T-helper 1 cell treated with Interleukin-12 subunit alpha and Interleukin-12 subunit beta and Interleukin-4 antibody, amounts not matched to agents 30 μg/mL and 1 μg/mL, for 36 hours (primary cell): ENCODE data around the gene SERP1.

Experiments
- H3K27ac Mint-ChIP-seq: one replicate; pipeline ENCODE4 v1.8.0; 2021; ENCODE audit warnings: mild to moderate bottlenecking, mixed read lengths
- H3K27me3 Mint-ChIP-seq: one replicate; pipeline ENCODE4 v1.8.0; 2021; ENCODE audit warnings: low read depth, mixed read lengths
- H3K36me3 Mint-ChIP-seq: one replicate; pipeline ENCODE4 v1.8.0; 2021; ENCODE audit warnings: low read depth, mixed read lengths
- H3K4me1 Mint-ChIP-seq: one replicate; pipeline ENCODE4 v1.8.0; 2021; ENCODE audit warnings: low read depth, mixed read lengths
- H3K4me3 Mint-ChIP-seq: one replicate; pipeline ENCODE4 v1.8.0; 2021; ENCODE audit warnings: mild to moderate bottlenecking, moderate library complexity, mixed read lengths
- H3K9me3 Mint-ChIP-seq: one replicate; pipeline ENCODE4 v1.8.0; 2021; ENCODE audit warnings: mixed read lengths

SERP1 gene

DNA sequence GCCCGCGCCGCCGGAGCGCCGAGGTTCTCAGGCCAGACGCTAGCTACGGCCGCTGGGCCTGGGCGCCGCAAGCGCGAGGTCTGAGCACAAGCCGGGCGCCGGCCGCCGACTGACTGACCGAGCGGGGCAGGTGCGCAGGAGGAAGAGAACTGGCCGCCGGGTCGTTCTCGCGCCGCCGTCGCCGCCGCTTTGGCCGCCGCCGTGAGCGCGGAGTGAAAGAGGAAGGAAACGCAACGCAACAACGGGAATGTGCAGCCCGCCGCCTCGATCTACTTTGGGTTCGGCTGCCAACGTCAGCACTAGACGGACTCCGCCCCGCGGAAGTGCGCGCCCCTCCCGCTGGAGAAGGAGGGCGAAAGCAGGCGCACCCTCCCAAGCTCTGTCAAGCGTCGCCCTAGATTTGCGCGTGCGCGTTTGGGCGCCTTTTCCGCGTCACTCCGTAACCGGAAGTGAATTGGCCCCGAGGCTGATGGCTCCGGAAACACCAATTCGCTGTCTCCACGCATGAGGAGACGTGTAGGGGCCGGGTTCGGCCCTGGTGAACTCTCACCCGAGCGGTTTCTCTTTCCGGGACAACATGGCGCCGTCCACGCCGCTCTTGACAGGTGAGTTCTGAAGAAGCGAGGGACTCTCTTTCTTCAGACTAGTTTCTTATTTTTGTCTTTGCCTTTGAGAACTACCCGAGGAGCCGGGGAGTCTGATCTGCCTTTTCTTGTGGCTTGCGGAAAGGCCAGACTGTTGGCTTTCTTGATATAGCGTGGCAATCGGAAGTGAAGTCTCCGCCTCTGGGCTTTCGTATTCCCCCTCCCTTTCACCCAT, at the start of gene SERP1, which contains the start of gene EIF2A:
TSS of gene SERP1 (minus strand) at position 271 of the 819 bp plus-strand sequence. CDS start 361 bp downstream, outside the sequence.
TSS of gene EIF2A (plus strand) at position 562 of the 819 bp plus-strand sequence. CDS start at position 578, 16 bp downstream.
- Mint-ChIP-seq H3K27ac (peak within 1 kb of the TSS; percentile 96), H3K4me1 (peaks cover 49% of the 10 kb centered on the region), H3K27me3 (no peaks in the 10 kb centered on the region), H3K4me3 (peak within 1 kb of the TSS; percentile 91), H3K9me3 (no peaks in the 10 kb centered on the region), H3K36me3 (peaks cover 35% of the 10 kb centered on the region)

DNA sequence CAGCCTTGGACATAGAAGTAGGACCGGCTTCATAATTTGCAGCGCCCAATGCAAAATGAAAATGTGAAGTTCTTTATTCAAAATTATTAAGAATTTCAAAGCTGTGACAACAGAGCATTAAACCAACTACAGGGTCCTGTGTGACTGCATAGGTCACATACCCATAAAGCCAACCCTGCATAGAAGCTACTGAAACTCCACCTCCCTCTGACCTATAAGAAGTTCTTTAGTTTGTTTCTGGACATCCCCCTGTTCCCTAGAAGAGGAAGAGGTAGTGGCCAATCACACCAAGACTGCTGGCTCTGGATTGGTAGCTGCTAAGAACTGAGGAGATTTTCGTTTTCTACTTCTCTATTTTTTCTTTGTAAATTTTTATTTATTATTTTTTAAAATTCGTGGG, 47.9 kb upstream of the SERP1 start:
- Mint-ChIP-seq H3K27ac (no peak overlapping the region), H3K9me3 (no peaks in the 10 kb centered on the region), H3K27me3 (no peaks in the 10 kb centered on the region), H3K4me3 (no peak overlapping the region), H3K36me3 (no peaks in the 10 kb centered on the region), H3K4me1 (peaks cover 8% of the 10 kb centered on the region)

DNA sequence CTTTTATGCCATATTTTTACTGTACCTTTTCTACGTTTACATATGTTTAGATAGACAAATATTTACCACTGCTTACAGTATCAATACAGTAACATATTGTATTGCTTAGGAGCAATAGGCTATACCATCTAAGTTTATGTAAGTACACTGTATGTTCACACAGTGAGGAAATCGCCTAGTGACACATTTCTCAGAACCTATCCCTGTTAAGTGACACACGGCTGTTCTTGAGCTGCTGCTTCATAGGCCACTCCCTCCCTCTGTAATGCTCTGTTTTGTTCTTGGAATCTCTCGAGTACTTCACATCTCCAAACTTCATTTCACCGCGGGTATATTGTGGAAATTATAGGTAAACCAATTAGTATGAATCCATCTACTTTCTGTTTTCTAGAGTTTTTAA, 43.5 kb upstream of the SERP1 start:
- Mint-ChIP-seq H3K36me3 (peaks cover 12% of the 10 kb centered on the region), H3K27me3 (no peaks in the 10 kb centered on the region), H3K4me1 (peaks cover 16% of the 10 kb centered on the region), H3K4me3 (peak overlapping the region; percentile 1), H3K9me3 (no peaks in the 10 kb centered on the region), H3K27ac (peak overlapping the region; percentile 1)

DNA sequence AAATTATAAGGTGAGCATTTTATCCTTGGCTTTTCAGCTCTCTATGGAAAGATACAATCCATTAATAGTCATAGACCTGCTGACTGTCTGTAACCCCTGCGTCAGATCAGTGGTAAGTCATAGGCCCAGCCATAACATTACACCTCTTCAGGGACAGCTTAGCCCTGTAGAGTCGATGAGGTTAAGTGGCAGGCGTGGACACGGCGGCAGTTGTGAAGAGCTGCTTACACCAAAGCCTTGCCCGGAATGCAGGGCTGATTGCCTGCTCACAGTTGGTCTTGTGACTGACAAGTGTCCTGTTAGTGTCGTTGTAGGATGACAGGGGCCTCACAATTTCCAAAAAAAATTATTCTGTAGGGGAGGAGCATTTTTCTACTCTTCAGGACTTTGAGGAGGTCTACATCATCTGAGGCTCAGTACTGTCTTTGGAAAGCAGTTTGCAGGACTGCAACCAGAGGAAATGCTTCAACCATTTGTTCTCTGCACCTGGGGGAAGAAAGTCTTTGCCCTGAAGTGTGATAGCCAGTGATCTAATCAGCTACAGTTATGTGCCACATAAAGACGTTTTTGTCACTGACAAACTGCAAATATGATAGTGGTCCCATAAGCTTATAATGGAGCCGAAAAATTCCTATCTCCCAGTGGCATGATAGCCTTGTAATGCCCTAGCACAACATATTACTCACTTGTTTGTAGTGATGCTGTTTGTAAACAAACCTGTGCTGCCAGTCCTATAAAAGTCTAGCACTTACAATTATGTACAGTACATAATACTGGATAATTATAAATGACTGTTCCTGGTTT, 41.9 kb upstream of the SERP1 start:
- no peaks in the 10 kb centered on the region for H3K9me3 Mint-ChIP-seq
- no peak overlapping the region for H3K4me3 Mint-ChIP-seq
- no peaks in the 10 kb centered on the region for H3K27me3 Mint-ChIP-seq
- peaks cover 15% of the 10 kb centered on the region for H3K36me3 Mint-ChIP-seq
- H3K4me1 Mint-ChIP-seq: peaks cover 17% of the 10 kb centered on the region
- no peak overlapping the region for H3K27ac Mint-ChIP-seq

DNA sequence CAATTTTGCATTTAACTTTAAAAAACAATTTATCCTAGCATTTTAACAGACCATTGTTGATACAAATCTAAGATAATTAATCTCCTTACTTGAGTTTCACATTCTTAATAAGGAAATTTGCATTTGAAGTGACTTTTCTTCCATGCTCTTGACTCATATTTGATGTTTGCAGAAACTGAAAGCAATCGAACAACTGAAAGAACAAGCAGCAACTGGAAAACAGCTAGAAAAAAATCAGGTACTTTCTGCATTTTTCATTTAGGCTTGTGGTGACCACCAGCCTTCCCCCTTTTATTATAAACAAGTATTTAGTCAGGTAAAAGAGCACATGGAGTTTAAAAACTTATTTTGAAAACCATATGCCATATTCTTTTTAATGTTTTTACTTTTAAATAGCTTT, 36.7 kb upstream of the SERP1 start:
- Mint-ChIP-seq H3K4me1 (peaks cover 14% of the 10 kb centered on the region), H3K9me3 (no peaks in the 10 kb centered on the region), H3K4me3 (no peak overlapping the region), H3K27ac (peak overlapping the region; percentile 63), H3K27me3 (no peaks in the 10 kb centered on the region), H3K36me3 (peaks cover 34% of the 10 kb centered on the region)

DNA sequence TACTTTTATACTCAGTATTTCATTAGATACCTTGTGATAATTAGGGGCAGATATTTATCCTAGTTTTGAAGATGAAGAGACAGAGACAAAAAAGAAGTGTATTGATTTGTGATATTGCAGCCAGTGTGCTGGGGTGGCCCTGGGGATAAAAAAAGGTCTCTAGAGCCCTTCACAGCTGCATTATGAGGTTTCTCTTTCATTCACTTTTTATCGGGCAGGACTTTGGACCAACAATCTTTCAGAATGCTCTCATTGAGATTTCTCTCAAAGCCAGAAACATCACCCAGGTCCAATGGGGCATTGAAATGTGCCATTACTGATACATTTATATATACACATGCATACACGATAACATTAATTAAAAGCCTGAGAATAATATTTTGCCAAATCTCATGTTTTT, 36.3 kb upstream of the SERP1 start:
- Mint-ChIP-seq H3K27me3 (no peaks in the 10 kb centered on the region), H3K4me1 (peaks cover 15% of the 10 kb centered on the region), H3K36me3 (peaks cover 37% of the 10 kb centered on the region), H3K27ac (no peak overlapping the region), H3K4me3 (no peak overlapping the region), H3K9me3 (no peaks in the 10 kb centered on the region)

DNA sequence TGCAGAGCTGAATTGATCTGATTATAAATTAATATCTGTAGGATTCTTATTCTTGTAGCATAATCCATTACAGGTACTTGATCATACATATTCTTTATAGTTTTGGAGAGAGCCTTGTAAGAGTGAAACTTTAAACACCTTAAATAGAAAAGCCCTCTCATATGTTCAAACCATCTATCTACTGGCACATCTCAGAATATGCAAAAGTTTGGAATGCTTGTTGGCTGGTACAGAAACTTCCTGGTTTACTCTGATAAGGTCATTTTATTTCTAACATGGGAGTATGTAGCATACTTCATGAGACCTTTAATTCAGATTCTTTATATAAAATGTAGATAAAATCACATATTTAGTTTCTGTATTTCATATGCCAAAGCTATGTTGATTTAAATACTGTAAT, 34.9 kb upstream of the SERP1 start:
- H3K27me3 Mint-ChIP-seq: no peaks in the 10 kb centered on the region
- no peaks in the 10 kb centered on the region for H3K9me3 Mint-ChIP-seq
- H3K4me3 Mint-ChIP-seq: no peak overlapping the region
- H3K36me3 Mint-ChIP-seq: peaks cover 52% of the 10 kb centered on the region
- peaks cover 17% of the 10 kb centered on the region for H3K4me1 Mint-ChIP-seq
- H3K27ac Mint-ChIP-seq: no peak overlapping the region

DNA sequence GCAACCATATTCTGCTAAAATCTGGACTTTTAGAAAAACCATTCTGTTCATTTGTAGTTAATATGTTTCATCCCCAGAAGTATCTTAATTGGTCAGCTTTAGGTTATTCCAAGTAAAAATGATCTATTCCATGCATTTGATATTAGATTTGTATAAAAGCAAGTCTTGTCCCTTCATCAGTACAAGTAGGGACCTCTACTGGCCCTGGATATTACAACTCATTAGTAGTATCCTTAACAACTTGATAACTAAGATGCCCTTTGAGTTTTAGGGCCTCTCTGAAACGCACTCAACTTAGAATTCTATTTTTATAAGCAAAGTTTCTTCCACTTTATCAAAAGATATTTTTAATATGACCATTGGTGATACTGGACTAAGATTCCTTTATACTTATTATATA, 31.6 kb upstream of the SERP1 start:
- Mint-ChIP-seq H3K27ac (no peak overlapping the region), H3K4me1 (peaks cover 13% of the 10 kb centered on the region), H3K9me3 (no peaks in the 10 kb centered on the region), H3K4me3 (no peak overlapping the region), H3K36me3 (peaks cover 39% of the 10 kb centered on the region), H3K27me3 (no peaks in the 10 kb centered on the region)

DNA sequence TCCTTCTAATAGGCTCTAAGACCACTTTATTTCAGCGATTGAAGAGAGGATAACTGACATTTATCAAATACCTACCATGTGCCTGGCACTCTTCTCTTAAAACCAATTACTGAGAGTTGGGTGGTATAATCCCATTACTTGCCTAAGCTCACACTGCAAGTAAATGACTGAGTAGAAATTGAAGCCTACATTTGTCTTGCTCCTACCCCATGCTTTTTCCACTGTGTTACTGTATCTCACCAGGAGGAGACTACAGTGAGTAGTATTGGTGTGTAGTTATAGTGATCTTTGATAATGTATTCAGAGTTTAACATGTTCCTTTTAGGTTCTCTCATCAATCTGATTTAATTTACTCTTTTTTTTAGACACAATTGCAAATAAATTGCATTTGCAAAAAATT, 21.0 kb upstream of the SERP1 start:
- peaks cover 40% of the 10 kb centered on the region for H3K36me3 Mint-ChIP-seq
- no peaks in the 10 kb centered on the region for H3K4me1 Mint-ChIP-seq
- no peak overlapping the region for H3K4me3 Mint-ChIP-seq
- H3K27ac Mint-ChIP-seq: no peak overlapping the region
- no peaks in the 10 kb centered on the region for H3K27me3 Mint-ChIP-seq
- H3K9me3 Mint-ChIP-seq: no peaks in the 10 kb centered on the region

DNA sequence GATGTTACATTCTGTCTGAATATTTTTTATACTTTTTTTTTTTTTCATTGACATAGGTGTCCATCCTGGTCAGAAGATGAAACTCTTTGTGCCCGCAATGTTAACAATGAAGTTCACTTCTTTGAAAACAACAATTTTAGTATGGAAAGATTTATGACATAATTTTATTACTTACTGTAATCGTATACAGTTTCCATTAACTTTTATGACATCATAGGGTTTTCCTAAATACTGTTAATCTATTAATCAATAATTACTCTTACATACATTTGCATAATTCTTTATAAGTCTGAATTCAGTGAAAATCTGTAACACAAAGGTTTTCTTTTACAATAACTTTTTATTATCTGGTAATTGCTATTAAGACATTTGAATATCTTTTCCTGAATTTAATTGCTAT, 17.9 kb upstream of the SERP1 start:
- Mint-ChIP-seq H3K36me3 (peaks cover 34% of the 10 kb centered on the region), H3K27ac (no peak overlapping the region), H3K27me3 (no peaks in the 10 kb centered on the region), H3K9me3 (no peaks in the 10 kb centered on the region), H3K4me1 (no peaks in the 10 kb centered on the region), H3K4me3 (no peak overlapping the region)

DNA sequence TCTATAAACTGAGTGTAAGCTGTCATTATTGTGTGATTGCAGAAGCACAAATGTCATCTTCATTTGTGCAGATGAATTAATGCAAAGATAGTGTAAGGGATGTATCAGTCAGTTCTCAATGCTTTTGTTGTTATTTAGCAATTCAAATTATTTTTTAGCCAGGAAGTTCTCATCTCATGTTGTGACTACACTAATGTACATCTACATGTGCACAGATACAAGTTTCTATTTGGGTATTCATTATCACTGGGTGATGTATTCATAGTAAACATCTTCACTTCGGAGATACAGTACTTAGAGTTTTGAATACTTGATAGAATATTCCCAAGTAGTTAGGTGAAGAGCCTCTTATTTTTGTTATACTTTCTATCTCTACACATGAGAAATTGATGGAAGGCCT, 11.4 kb upstream of the SERP1 start:
- Mint-ChIP-seq H3K9me3 (no peaks in the 10 kb centered on the region), H3K27me3 (no peaks in the 10 kb centered on the region), H3K27ac (no peak overlapping the region), H3K4me3 (no peak overlapping the region), H3K36me3 (peaks cover 26% of the 10 kb centered on the region), H3K4me1 (peaks cover 23% of the 10 kb centered on the region)

DNA sequence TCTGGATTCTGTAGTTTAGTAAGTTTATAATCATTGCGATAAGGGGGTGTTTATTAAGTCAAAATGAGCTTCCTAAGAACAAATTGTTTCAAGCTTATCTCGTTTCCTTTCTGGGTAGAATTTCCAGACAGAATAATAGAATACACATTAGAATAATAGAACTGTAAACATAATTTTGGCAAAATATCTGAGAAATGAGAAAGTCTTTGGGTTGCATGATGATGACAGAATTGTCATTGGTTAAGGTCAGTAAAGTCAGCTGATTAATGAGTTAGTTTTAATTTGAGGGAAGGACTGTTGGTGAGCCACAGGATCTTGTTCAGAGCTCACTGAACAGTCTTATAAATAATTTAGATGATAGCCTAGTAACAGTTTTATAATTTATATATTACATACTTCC, 10.5 kb upstream of the SERP1 start:
- Mint-ChIP-seq H3K27me3 (no peaks in the 10 kb centered on the region), H3K9me3 (no peaks in the 10 kb centered on the region), H3K4me3 (no peak overlapping the region), H3K27ac (no peak overlapping the region), H3K36me3 (peaks cover 28% of the 10 kb centered on the region), H3K4me1 (peaks cover 23% of the 10 kb centered on the region)

DNA sequence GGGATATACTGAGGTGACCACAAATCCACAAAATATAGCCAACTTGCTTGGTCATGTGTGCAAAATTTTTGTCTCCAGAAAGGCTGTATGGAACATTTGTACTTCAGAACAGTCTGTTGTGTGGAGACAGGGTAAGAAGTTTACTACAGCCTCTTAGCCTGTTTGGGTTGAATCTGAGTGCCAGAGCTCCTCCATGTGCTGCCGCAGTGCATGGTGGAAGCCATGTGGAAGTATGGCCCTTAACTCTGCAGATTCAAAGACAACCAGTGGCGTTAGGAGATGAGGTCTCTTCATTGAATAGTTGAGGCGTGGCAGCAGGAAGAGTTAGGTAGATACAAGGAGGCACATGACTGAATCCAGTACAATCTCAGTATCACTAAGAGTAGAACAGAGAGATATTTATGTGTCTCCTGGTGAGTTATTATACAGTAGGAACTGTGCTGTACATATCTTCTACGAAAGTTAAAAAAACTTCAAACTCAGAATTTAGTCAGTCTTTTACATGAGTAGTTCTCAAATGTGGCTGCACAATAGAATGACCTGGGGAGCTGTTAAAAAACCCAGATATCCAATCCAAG, 9.7 kb upstream of the SERP1 start:
- peaks cover 26% of the 10 kb centered on the region for H3K4me1 Mint-ChIP-seq
- no peaks in the 10 kb centered on the region for H3K27me3 Mint-ChIP-seq
- H3K9me3 Mint-ChIP-seq: no peaks in the 10 kb centered on the region
- H3K27ac Mint-ChIP-seq: no peak overlapping the region
- peaks cover 31% of the 10 kb centered on the region for H3K36me3 Mint-ChIP-seq
- H3K4me3 Mint-ChIP-seq: no peak overlapping the region

DNA sequence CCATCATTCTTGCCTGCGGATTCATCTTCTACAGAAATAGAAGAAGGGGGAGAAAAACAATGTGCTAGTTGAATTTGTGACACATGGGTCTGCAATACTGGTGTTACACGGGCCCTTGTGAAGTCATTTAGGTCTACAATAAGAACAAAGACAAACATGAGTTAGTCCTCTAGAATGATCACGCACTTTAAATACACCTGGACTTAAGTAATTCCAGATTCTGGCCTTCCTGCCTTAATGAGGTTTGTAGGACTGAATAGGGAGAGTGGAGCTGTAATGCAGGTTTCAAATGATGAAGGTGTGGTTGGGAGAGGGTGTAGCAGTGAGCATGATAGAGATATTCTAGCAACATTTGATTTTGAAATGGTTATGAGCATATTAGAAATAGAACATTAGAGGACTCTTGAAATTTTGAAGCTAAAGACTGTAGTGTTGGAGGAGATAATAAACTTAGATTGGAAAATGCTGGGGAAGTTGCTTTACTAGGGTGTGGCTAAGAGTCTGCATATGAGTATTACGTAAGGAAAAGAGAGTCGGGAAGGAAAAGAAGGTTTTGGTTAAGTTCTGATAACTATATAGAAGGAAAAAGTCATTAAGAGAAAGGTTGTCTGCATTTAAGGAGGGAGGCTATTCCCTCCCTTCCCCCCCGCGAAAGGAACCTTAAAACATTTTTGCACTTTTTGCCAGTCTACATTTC, 897 bp upstream of the SERP1 start:
- no peaks in the 10 kb centered on the region for H3K9me3 Mint-ChIP-seq
- no peaks in the 10 kb centered on the region for H3K27me3 Mint-ChIP-seq
- peak overlapping the region; percentile 96 for H3K27ac Mint-ChIP-seq
- H3K4me1 Mint-ChIP-seq: peaks cover 43% of the 10 kb centered on the region
- peaks cover 30% of the 10 kb centered on the region for H3K36me3 Mint-ChIP-seq
- peak overlapping the region; percentile 91 for H3K4me3 Mint-ChIP-seq
